Mesendoderm (in vitro differentiated cells): Measurements from ENCODE around the gene UAP1L1.

ENCODE experiments used
- DNase-seq: peaks from one replicate; pipeline ENCODE4 v3.0.0; 2013
- H2AK5ac ChIP-seq: 2 replicates; pipeline ENCODE4 v1.6.1; 2013; ENCODE audit warnings: low read length, inconsistent platforms
- H2BK120ac ChIP-seq: 2 replicates; pipeline ENCODE4 v1.6.1; 2013; ENCODE audit warnings: low read depth, mild to moderate bottlenecking, low read length, moderate library complexity, mixed read lengths
- H2BK15ac ChIP-seq: replicated peaks from 2 replicates; pipeline ENCODE4 v1.6.1; 2013; ENCODE audit warnings: low read depth, mild to moderate bottlenecking, moderate library complexity
- H2BK5ac ChIP-seq: 2 replicates; pipeline ENCODE4 v1.6.1; 2013; ENCODE audit warnings: low read length, inconsistent platforms
- H3K18ac ChIP-seq: 2 replicates; pipeline ENCODE4 v1.6.1; 2013; ENCODE audit warnings: mild to moderate bottlenecking, low read length, mixed read lengths
- H3K23ac ChIP-seq: one replicate; pipeline ENCODE4 v1.6.1; 2013; ENCODE audit warnings: low read length
- H3K27ac ChIP-seq: 2 replicates; pipeline ENCODE4 v1.5.1; 2013; ENCODE audit warnings: low read depth, mild to moderate bottlenecking, inconsistent platforms, low read length, moderate library complexity
- H3K27me3 ChIP-seq: 2 replicates; pipeline ENCODE4 v1.6.1; 2013; ENCODE audit warnings: low read length, control low read depth, mild to moderate bottlenecking, inconsistent platforms; ENCODE audit not compliant: insufficient read depth, poor library complexity
- H3K36me3 ChIP-seq: 2 replicates; pipeline ENCODE4 v1.6.1; 2013; ENCODE audit warnings: low read length, inconsistent platforms; ENCODE audit not compliant: control insufficient read depth, insufficient read depth
- H3K4ac ChIP-seq: one replicate; pipeline ENCODE4 v1.6.1; 2013; ENCODE audit warnings: low read depth, mild to moderate bottlenecking, low read length, moderate library complexity
- H3K4me1 ChIP-seq: 2 replicates; pipeline ENCODE4 v1.6.1; 2013; ENCODE audit warnings: low read depth, low read length, inconsistent platforms; ENCODE audit not compliant: control insufficient read depth
- H3K4me2 ChIP-seq: 2 replicates; pipeline ENCODE4 v1.6.1; 2013; ENCODE audit warnings: low read length
- H3K4me3 ChIP-seq: 2 replicates; pipeline ENCODE4 v1.5.1; 2013; ENCODE audit warnings: mild to moderate bottlenecking, low read length
- H3K56ac ChIP-seq: one replicate; pipeline ENCODE4 v1.6.1; 2013; ENCODE audit warnings: low read length
- H3K79me1 ChIP-seq: 2 replicates; pipeline ENCODE4 v1.6.1; 2013; ENCODE audit warnings: low read length, inconsistent platforms
- H3K79me2 ChIP-seq: 2 replicates; pipeline ENCODE4 v1.6.1; 2013; ENCODE audit warnings: mild to moderate bottlenecking, low read length; ENCODE audit not compliant: control insufficient read depth, insufficient read depth
- H3K9ac ChIP-seq: 2 replicates; pipeline ENCODE4 v1.6.1; 2013; ENCODE audit warnings: low read length, inconsistent platforms
- H4K5ac ChIP-seq: one replicate; pipeline ENCODE4 v1.6.1; 2013; ENCODE audit warnings: low read length
- H4K8ac ChIP-seq: one replicate; pipeline ENCODE4 v1.6.1; 2013; ENCODE audit warnings: low read depth, mild to moderate bottlenecking, control low read depth, low read length, moderate library complexity
- WGBS: extraction: QIAGEN DNeasy Blood & Tissue Kit; methylation state at CpG from one replicate; pipeline ENCODE4 v1.1.7; 2013; ENCODE audit warnings: low lambda C conversion rate, missing lambda C conversion rate; ENCODE audit not compliant: insufficient coverage; ENCODE audit errors: extremely low coverage; 5-methylcytosine and 5-hydroxymethylcytosine counted together

Gene UAP1L1

GRCh38 chr9:137055385-137056364 is 21.6 kb upstream of the UAP1L1 start:
- Histone ChIP-seq H3K36me3 (no peaks in the 10 kb centered on the region), H3K4me3 (no peak overlapping the region), H3K56ac (no peak overlapping the region), H2AK5ac (no peak overlapping the region), H3K79me2 (no peaks in the 10 kb centered on the region), H3K4me1 (peaks cover 2% of the 10 kb centered on the region), H3K27me3 (peaks cover 8% of the 10 kb centered on the region), H2BK5ac (no peak overlapping the region), H3K18ac (no peak overlapping the region), H3K4me2 (no peak overlapping the region), H3K9ac (no peak overlapping the region), H4K8ac (no peak overlapping the region), H2BK15ac (no peak overlapping the region), H2BK120ac (no peak overlapping the region), H3K4ac (no peak overlapping the region), H3K23ac (no peak overlapping the region), H3K79me1 (no peaks in the 10 kb centered on the region), H3K27ac (no peak overlapping the region), H4K5ac (no peak overlapping the region)
- no CpG with 5 or more reads among the region's 28 CpGs for WGBS
- no peak for DNase-seq

DNA sequence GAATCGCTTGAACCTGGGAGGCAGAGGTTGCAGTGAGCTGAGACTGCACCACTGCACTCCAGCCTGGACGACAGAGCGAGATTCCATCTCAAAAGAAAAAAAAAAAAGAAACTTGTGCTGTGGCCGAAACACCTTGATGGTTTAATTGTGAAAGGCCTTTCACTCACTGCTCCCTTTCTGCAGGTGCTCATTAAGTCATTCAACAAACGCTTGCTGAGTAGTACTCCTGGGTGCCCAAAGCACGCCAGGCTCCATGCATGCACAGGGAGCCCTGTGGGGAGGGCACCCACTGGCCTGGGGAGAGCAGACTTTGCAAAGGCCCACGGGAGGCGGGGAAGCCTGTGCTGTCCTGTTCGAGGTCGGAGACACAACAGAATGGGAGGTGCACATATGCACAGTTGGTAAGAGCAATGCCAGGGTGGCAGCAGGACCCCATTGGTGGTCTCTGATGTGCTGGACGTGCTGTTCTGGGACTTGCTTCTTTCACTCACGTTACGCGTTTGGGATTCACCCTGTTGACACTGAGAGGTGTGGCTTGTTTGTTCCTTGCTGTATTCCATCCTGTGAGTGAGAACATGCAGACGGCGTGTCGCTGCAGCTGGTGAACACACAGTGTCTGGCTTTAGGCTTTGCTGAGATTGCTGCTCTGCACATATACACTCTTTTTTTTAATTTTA is 20.4 kb upstream of the UAP1L1 start:
- WGBS: no CpG with 5 or more reads among the region's 17 CpGs

GRCh38 chr9:137057545-137057944 is 19.8 kb upstream of the UAP1L1 start:
- H3K79me1 ChIP-seq: no peaks in the 10 kb centered on the region
- no peak overlapping the region for H3K27ac ChIP-seq
- H3K9ac ChIP-seq: no peak overlapping the region
- H3K4me2 ChIP-seq: no peak overlapping the region
- H4K5ac ChIP-seq: no peak overlapping the region
- H2BK5ac ChIP-seq: no peak overlapping the region
- H3K27me3 ChIP-seq: peaks cover 8% of the 10 kb centered on the region
- WGBS: no CpG with 5 or more reads among the region's 16 CpGs
- no peak overlapping the region for H3K18ac ChIP-seq
- no peak for DNase-seq
- no peaks in the 10 kb centered on the region for H3K36me3 ChIP-seq
- no peak overlapping the region for H3K23ac ChIP-seq
- H3K4me3 ChIP-seq: no peak overlapping the region
- no peak overlapping the region for H2AK5ac ChIP-seq
- H3K4me1 ChIP-seq: peaks cover 2% of the 10 kb centered on the region
- no peak overlapping the region for H2BK15ac ChIP-seq
- no peak overlapping the region for H3K56ac ChIP-seq
- H2BK120ac ChIP-seq: no peak overlapping the region
- H3K4ac ChIP-seq: no peak overlapping the region
- H4K8ac ChIP-seq: no peak overlapping the region
- no peaks in the 10 kb centered on the region for H3K79me2 ChIP-seq

More for the DNA sequence above, 20.4 kb upstream of the UAP1L1 start:
- Histone ChIP-seq H3K4me2 (no peak overlapping the region), H3K9ac (no peak overlapping the region), H3K79me1 (no peaks in the 10 kb centered on the region), H3K4ac (no peak overlapping the region), H3K18ac (no peak overlapping the region), H3K56ac (no peak overlapping the region), H2BK15ac (no peak overlapping the region), H2BK120ac (no peak overlapping the region), H4K5ac (no peak overlapping the region), H2AK5ac (no peak overlapping the region), H3K23ac (no peak overlapping the region), H3K79me2 (no peaks in the 10 kb centered on the region), H4K8ac (no peak overlapping the region), H3K4me3 (no peak overlapping the region), H3K27me3 (peaks cover 8% of the 10 kb centered on the region), H3K4me1 (peaks cover 2% of the 10 kb centered on the region), H3K27ac (no peak overlapping the region), H2BK5ac (no peak overlapping the region), H3K36me3 (no peaks in the 10 kb centered on the region)
- DNase-seq: no peak

DNA sequence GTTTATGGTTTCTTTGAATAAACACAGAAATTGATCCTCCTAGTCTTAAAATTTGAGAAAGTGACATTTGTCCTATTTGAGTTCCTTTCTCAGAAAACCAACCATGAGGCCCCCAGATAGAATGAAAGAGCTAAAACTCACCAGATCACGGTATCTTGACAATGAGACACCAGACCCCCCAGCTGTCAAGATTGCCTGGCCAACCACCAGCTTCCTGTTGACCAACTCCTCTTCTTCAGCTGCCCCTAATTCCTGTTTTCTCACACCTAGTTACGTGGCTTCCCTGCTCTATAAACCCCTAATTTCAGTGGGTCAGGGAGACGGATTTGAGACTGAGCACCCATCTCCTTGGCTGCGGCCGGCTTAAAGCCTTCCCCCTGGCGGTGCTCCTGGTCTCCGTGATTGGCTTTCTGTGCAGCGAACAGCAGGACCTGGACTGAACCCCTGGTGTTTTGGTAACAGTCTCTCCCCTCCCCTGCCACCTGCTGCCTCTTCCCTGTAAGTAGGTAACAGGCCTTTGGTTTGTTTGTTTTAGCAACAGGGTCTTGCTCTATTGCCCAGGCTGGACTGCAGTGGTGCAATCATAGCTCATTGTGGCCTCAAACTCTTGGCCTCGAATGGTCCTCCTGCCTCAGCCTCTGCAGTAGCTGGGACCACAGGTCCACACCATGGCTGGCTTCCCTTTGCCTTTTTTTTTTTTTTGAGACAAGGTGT is 18.6 kb upstream of the UAP1L1 start:
- Histone ChIP-seq H2BK5ac (no peak overlapping the region), H3K79me2 (no peaks in the 10 kb centered on the region), H2BK15ac (no peak overlapping the region), H2AK5ac (no peak overlapping the region), H2BK120ac (no peak overlapping the region), H3K4ac (no peak overlapping the region), H3K27ac (no peak overlapping the region), H3K4me1 (peaks cover 2% of the 10 kb centered on the region), H3K27me3 (peaks cover under 1% of the 10 kb centered on the region), H3K23ac (no peak overlapping the region), H4K5ac (no peak overlapping the region), H3K18ac (no peak overlapping the region), H3K36me3 (no peaks in the 10 kb centered on the region), H4K8ac (no peak overlapping the region), H3K9ac (no peak overlapping the region), H3K56ac (no peak overlapping the region), H3K79me1 (no peaks in the 10 kb centered on the region), H3K4me2 (no peak overlapping the region), H3K4me3 (no peak overlapping the region)
- WGBS: no CpG with 5 or more reads among the region's 9 CpGs
- DNase-seq: no peak

GRCh38 chr9:137062384-137062783 is 14.9 kb upstream of the UAP1L1 start:
- H3K4me1 ChIP-seq: no peaks in the 10 kb centered on the region
- no peak for DNase-seq
- H3K9ac ChIP-seq: no peak overlapping the region
- no peak overlapping the region for H3K4ac ChIP-seq
- H3K27me3 ChIP-seq: no peaks in the 10 kb centered on the region
- WGBS: no CpG with 5 or more reads among the region's 15 CpGs
- H3K79me1 ChIP-seq: no peaks in the 10 kb centered on the region
- no peak overlapping the region for H3K4me3 ChIP-seq
- no peak overlapping the region for H3K23ac ChIP-seq
- H3K27ac ChIP-seq: no peak overlapping the region
- H3K36me3 ChIP-seq: no peaks in the 10 kb centered on the region
- no peak overlapping the region for H2BK5ac ChIP-seq
- H3K4me2 ChIP-seq: no peak overlapping the region
- H3K56ac ChIP-seq: no peak overlapping the region
- no peak overlapping the region for H4K8ac ChIP-seq
- H2BK15ac ChIP-seq: no peak overlapping the region
- no peak overlapping the region for H4K5ac ChIP-seq
- H3K18ac ChIP-seq: no peak overlapping the region
- no peak overlapping the region for H2AK5ac ChIP-seq
- H3K79me2 ChIP-seq: no peaks in the 10 kb centered on the region
- H2BK120ac ChIP-seq: no peak overlapping the region
